ENCODE data around the gene SERPINA1. TPM values are rescaled to one million over a fixed set of nuclear protein-coding genes. Genes with fewer than 3 reads are reported as not detected.

Gene SERPINA1
- total RNA-seq, 3 donors from 2014 or later (not counting 1 experiment from before 2014, with no cell fraction given) = 12.7 to 65.3 (median 48.3) TPM

GRCh38 chr14:94389104-94389469 is 685 bp upstream of the SERPINA1 start:
- no peaks in the 10 kb centered on the region for H3K36me3 ChIP-seq (ENCODE audit: control insufficient read depth, insufficient read depth, low read length)
- DNase-seq (no peak), ATAC-seq (no peak)
- intact Hi-C loops (cut with micrococcal nuclease) = no loop called here
- H3K4me3 Mint-ChIP-seq = no peak overlapping the region
- H3K27me3 ChIP-seq (ENCODE audit: control insufficient read depth, insufficient read depth, low read length) = no peaks in the 10 kb centered on the region
- no peak overlapping the region for H3K27ac Mint-ChIP-seq
- TF ChIP-seq CTCF (IDR thresholded peaks at IDR 0.05) = no peak
- 88% methylated on average over 5 of the region's 5 CpGs for whole genome bisulfite sequencing (ENCODE audit: insufficient coverage)
- no peaks in the 10 kb centered on the region for H3K36me3 Mint-ChIP-seq
- H3K27me3 Mint-ChIP-seq (ENCODE audit: low read depth in 2 of 2) = no peaks in the 10 kb centered on the region
- peaks cover 38% of the 10 kb centered on the region for H3K4me1 ChIP-seq (ENCODE audit: control insufficient read depth, insufficient read depth, low read length)
- H3K9me3 Mint-ChIP-seq = no peaks in the 10 kb centered on the region
- H3K4me1 Mint-ChIP-seq = peaks cover 0 to 8% of the 10 kb centered on the region in 2 donors
- no peak overlapping the region for H3K27ac ChIP-seq (ENCODE audit: low read length)
- H3K9me3 ChIP-seq (ENCODE audit: control insufficient read depth, insufficient read depth, low read length) = no peaks in the 10 kb centered on the region
- H3K4me3 ChIP-seq (ENCODE audit: low read length) = no peak overlapping the region

- Histone ChIP-seq H3K27ac (ENCODE audit: low read length) (no peak overlapping the region), H3K27me3 (ENCODE audit: control insufficient read depth, insufficient read depth, low read length) (no peaks in the 10 kb centered on the region), H3K36me3 (ENCODE audit: control insufficient read depth, insufficient read depth, low read length) (no peaks in the 10 kb centered on the region), H3K9me3 (ENCODE audit: control insufficient read depth, insufficient read depth, low read length) (no peaks in the 10 kb centered on the region), H3K4me3 (ENCODE audit: low read length) (no peak overlapping the region), H3K4me1 (ENCODE audit: control insufficient read depth, insufficient read depth, low read length) (peaks cover 29% of the 10 kb centered on the region)
- intact Hi-C loops (cut with micrococcal nuclease) = no loop called here
- Mint-ChIP-seq H3K36me3 (no peaks in the 10 kb centered on the region), H3K9me3 (no peaks in the 10 kb centered on the region), H3K4me3 (no peak overlapping the region), H3K27me3 (ENCODE audit: low read depth in 2 of 2) (no peaks in the 10 kb centered on the region), H3K4me1 (peaks cover 0 to 8% of the 10 kb centered on the region in 2 donors), H3K27ac (no peak overlapping the region)
- ATAC-seq = no peak
- TF ChIP-seq CTCF (IDR thresholded peaks at IDR 0.05) = no peak
- 79% methylated on average over 4 of the region's 6 CpGs for WGBS (ENCODE audit: insufficient coverage)
- no peak for DNase-seq
Observed at GRCh38 chr14:94388027-94388383, 397 bp downstream of the SERPINA1 start.

DNA sequence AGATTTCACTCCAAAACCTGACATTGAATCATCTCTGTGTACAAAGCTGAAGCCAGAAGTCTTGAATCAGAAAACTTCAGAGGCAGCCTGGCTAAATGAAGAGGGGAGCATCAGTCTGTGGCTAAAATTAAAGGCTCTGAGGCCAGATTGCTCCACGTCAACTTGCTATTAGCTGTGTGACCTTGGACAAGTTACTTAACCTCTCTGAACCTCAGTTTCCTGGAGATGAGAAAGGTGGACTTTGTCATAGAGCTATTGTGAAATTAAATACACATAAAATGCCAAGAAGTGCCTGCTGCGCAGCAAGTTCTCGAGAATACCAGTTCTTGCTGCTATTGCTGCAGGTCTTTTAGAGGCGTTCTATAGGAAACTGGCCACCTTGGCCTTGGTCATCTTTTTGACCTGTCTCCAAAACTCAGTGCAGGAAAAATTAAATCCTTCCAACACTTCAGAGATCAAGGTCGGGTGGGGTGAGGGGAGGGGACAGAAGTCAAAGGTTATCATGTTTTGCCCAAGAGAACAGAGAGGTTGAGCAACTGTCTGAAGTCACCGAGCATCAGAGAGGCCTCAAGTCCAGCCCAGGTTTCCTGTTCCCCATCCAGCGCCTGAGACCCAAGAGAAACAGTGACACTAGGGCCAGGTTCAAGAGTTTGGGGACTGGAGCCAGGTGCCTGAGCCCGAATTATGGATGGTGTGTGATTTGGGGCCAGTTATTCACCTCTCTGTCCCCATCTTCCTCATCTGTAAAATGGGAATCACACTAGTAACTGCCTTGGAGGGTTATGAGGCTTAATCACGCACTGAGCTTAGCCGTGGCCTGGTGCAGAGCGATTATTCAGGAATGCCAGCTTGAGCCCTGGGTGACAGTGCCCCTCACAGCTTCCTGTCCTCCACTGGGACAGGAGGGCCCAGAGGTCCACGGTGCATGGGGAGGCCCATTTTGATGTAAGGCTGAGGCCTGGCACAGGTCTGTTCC is 1.1 kb downstream of the SERPINA1 start:
- TF ChIP-seq CTCF (IDR thresholded peaks at IDR 0.05) = no peak
- H3K27me3 ChIP-seq (ENCODE audit: control insufficient read depth, insufficient read depth, low read length) = no peaks in the 10 kb centered on the region
- no peak overlapping the region for H3K27ac Mint-ChIP-seq
- no peaks in the 10 kb centered on the region for H3K36me3 ChIP-seq (ENCODE audit: control insufficient read depth, insufficient read depth, low read length)
- peaks cover 23% of the 10 kb centered on the region for H3K4me1 ChIP-seq (ENCODE audit: control insufficient read depth, insufficient read depth, low read length)
- H3K27me3 Mint-ChIP-seq (ENCODE audit: low read depth in 2 of 2) = no peaks in the 10 kb centered on the region
- H3K4me1 Mint-ChIP-seq = peaks cover 0 to 8% of the 10 kb centered on the region in 2 donors
- DNase-seq = no peak
- H3K9me3 Mint-ChIP-seq = no peaks in the 10 kb centered on the region
- H3K27ac ChIP-seq (ENCODE audit: low read length) = no peak overlapping the region
- H3K4me3 Mint-ChIP-seq = no peak overlapping the region
- 88% methylated on average over 12 of the region's 12 CpGs for WGBS (ENCODE audit: insufficient coverage)
- H3K36me3 Mint-ChIP-seq = no peaks in the 10 kb centered on the region
- ATAC-seq = no peak
- H3K4me3 ChIP-seq (ENCODE audit: low read length) = no peak overlapping the region
- H3K9me3 ChIP-seq (ENCODE audit: control insufficient read depth, insufficient read depth, low read length) = no peaks in the 10 kb centered on the region
- intact Hi-C loops (cut with micrococcal nuclease) = no loop called here

Measured in natural killer cell (primary cell).